ENCODE results near the gene EPHA3. TPM values are rescaled to one million over a fixed set of nuclear protein-coding genes. Genes with fewer than 3 reads are reported as not detected.

EPHA3 gene
- total and polyA plus RNA-seq, 2 experiments from 2014 or later: 3.0 to 15.1 TPM

DNA sequence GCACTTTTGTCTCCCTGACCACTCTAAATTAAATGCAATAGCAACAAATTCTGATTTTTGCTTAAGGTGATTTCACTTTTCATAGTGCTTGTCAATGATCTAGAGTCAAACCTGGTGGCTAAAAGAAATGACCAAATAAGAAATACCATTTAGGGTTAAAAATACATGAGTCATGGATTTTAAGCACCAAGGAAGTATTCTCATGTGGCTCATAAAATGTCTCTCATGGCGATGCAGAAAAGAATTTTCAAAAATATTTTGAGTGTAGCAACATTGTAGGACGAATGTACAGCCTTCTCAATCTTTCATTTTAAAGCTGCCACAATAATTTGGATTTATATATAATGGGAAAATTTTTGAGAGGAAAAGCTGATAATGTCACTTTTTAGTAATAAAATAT is 193.6 kb downstream of the EPHA3 start:
- DNase-seq (ENCODE audit: low spot score): no peak
- no peaks in the 10 kb centered on the region for H3K79me2 ChIP-seq
- no peaks in the 10 kb centered on the region for H3K9me2 ChIP-seq (replicated peaks; ENCODE audit: insufficient read depth)
- no peak overlapping the region for H3K4me2 ChIP-seq
- H3K9me3 ChIP-seq (ENCODE audit: low read depth): no peaks in the 10 kb centered on the region
- H3K4me1 ChIP-seq (ENCODE audit: insufficient read depth): no peaks in the 10 kb centered on the region
- TF ChIP-seq EZH2phosphoT487 (IDR thresholded peaks at IDR 0.05; ENCODE audit: low read depth, severe bottlenecking, unreplicated experiment): no peak
- no peak for TF ChIP-seq CTCF (IDR thresholded peaks at IDR 0.05; ENCODE audit: poor library complexity)
- TF ChIP-seq EZH2 (IDR thresholded peaks at IDR 0.05; ENCODE audit: borderline replicate concordance): no peak
- WGBS (ENCODE audit: low lambda C conversion rate, missing lambda C conversion rate): 67% methylated on average over 2 of the region's 2 CpGs
- no peak overlapping the region for H3K4me3 ChIP-seq
- no peak overlapping the region for H2AFZ ChIP-seq
- no peaks in the 10 kb centered on the region for H4K20me1 ChIP-seq (ENCODE audit: insufficient read depth, poor library complexity, severe bottlenecking)
- H3K27me3 ChIP-seq: no peaks in the 10 kb centered on the region
- H3K36me3 ChIP-seq (replicated peaks; ENCODE audit: insufficient read depth, low read depth): no peaks in the 10 kb centered on the region
- no peak overlapping the region for H3K27ac ChIP-seq

GRCh38 chr3:89303701-89304100 is 196.3 kb downstream of the EPHA3 start:
- no peak overlapping the region for H3K4me2 ChIP-seq

DNA sequence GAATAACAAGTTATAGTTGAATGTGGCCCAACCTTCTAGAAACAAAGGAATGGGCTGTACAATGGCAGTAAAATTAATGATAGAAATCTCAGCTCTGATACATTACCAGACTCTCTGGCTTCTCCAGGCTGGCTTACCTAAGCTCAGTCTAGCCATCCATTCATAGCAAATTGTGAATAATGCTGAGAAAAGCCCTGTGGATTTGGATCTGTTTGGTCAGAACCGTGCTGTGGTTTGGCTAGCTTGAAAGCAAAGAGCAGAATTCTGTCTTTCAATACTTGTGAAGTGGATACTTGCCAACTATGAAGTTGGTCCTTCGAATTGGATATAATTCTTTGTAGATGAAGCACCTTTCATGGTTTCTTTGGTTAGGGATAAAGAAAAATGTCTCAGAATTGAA is 199.1 kb downstream of the EPHA3 start:
- no peaks in the 10 kb centered on the region for H3K4me1 ChIP-seq (ENCODE audit: insufficient read depth)
- no peak overlapping the region for H3K27ac ChIP-seq
- no peaks in the 10 kb centered on the region for H3K79me2 ChIP-seq
- 93% methylated on average over 2 of the region's 2 CpGs for WGBS (ENCODE audit: low lambda C conversion rate, missing lambda C conversion rate)
- no peaks in the 10 kb centered on the region for H4K20me1 ChIP-seq (ENCODE audit: insufficient read depth, poor library complexity, severe bottlenecking)
- H3K4me3 ChIP-seq: no peak overlapping the region
- no peaks in the 10 kb centered on the region for H3K36me3 ChIP-seq (replicated peaks; ENCODE audit: insufficient read depth, low read depth)
- no peaks in the 10 kb centered on the region for H3K27me3 ChIP-seq
- H3K4me2 ChIP-seq: no peak overlapping the region
- H3K9me3 ChIP-seq (ENCODE audit: low read depth): no peaks in the 10 kb centered on the region
- no peak for DNase-seq (ENCODE audit: low spot score)
- no peaks in the 10 kb centered on the region for H3K9me2 ChIP-seq (replicated peaks; ENCODE audit: insufficient read depth)
- no peak overlapping the region for H2AFZ ChIP-seq
- no peak for TF ChIP-seq EZH2phosphoT487 (IDR thresholded peaks at IDR 0.05; ENCODE audit: low read depth, severe bottlenecking, unreplicated experiment)
- no peak for TF ChIP-seq CTCF (IDR thresholded peaks at IDR 0.05; ENCODE audit: poor library complexity)
- no peak for TF ChIP-seq EZH2 (IDR thresholded peaks at IDR 0.05; ENCODE audit: borderline replicate concordance)

More at GRCh38 chr3:89303701-89304100, 196.3 kb downstream of the EPHA3 start:
- Histone ChIP-seq H2AFZ (no peak overlapping the region), H3K36me3 (replicated peaks; ENCODE audit: insufficient read depth, low read depth) (no peaks in the 10 kb centered on the region), H4K20me1 (ENCODE audit: insufficient read depth, poor library complexity, severe bottlenecking) (no peaks in the 10 kb centered on the region), H3K9me2 (replicated peaks; ENCODE audit: insufficient read depth) (no peaks in the 10 kb centered on the region), H3K27ac (no peak overlapping the region), H3K4me1 (ENCODE audit: insufficient read depth) (no peaks in the 10 kb centered on the region), H3K9me3 (ENCODE audit: low read depth) (no peaks in the 10 kb centered on the region), H3K79me2 (no peaks in the 10 kb centered on the region), H3K27me3 (no peaks in the 10 kb centered on the region), H3K4me3 (no peak overlapping the region)
- no peak for TF ChIP-seq CTCF (IDR thresholded peaks at IDR 0.05; ENCODE audit: poor library complexity)
- no peak for TF ChIP-seq EZH2phosphoT487 (IDR thresholded peaks at IDR 0.05; ENCODE audit: low read depth, severe bottlenecking, unreplicated experiment)
- no peak for TF ChIP-seq EZH2 (IDR thresholded peaks at IDR 0.05; ENCODE audit: borderline replicate concordance)
- DNase-seq (ENCODE audit: low spot score): no peak

GRCh38 chr3:89311581-89311980 is 204.2 kb downstream of the EPHA3 start:
- no peak for DNase-seq (ENCODE audit: low spot score)
- Histone ChIP-seq H3K4me1 (ENCODE audit: insufficient read depth) (no peaks in the 10 kb centered on the region), H3K27me3 (no peaks in the 10 kb centered on the region), H3K27ac (no peak overlapping the region), H3K9me3 (ENCODE audit: low read depth) (no peaks in the 10 kb centered on the region), H3K79me2 (no peaks in the 10 kb centered on the region), H3K36me3 (replicated peaks; ENCODE audit: insufficient read depth, low read depth) (no peaks in the 10 kb centered on the region), H4K20me1 (ENCODE audit: insufficient read depth, poor library complexity, severe bottlenecking) (no peaks in the 10 kb centered on the region), H3K9me2 (replicated peaks; ENCODE audit: insufficient read depth) (no peaks in the 10 kb centered on the region), H3K4me2 (no peak overlapping the region), H2AFZ (no peak overlapping the region), H3K4me3 (no peak overlapping the region)
- TF ChIP-seq EZH2 (IDR thresholded peaks at IDR 0.05; ENCODE audit: borderline replicate concordance) (no peak), EZH2phosphoT487 (IDR thresholded peaks at IDR 0.05; ENCODE audit: low read depth, severe bottlenecking, unreplicated experiment) (no peak), CTCF (IDR thresholded peaks at IDR 0.05; ENCODE audit: poor library complexity) (no peak)
- WGBS (ENCODE audit: low lambda C conversion rate, missing lambda C conversion rate): 72% methylated on average over 2 of the region's 2 CpGs
